HepG2 (cell line): ENCODE results near the gene CAP2. TPM values are rescaled to one million over a fixed set of nuclear protein-coding genes. Genes with fewer than 3 reads are reported as not detected.

ENCODE experiments used
- ATAC-seq: fragments of 200-7000 bp; cut with Tn5 transposase; 3 replicates; pipeline ENCODE4 v1.9.1; 2020; ENCODE audit warnings: mild to moderate bottlenecking, moderate library complexity
- BruUV-seq: library from RNA; stranded (reverse); fragments of 400-500 nt; replicated peaks from 2 replicates; lab custom pipeline; 2021; lab: Mats Ljungman, UMichigan
- CTCF ChIA-PET: fragments of 300-600 bp; formaldehyde crosslinking; extraction: SDS; loops from one replicate; lab custom pipeline; 2021; ENCODE audit warnings: low total read pairs, inconsistent platforms, low intra/inter-chr PET ratio; lab: Yijun Ruan, JAX
- POLR2A ChIA-PET: fragments of 350-600 bp; sonication (Branson Sonifier 250); formaldehyde crosslinking; loops from one replicate; lab custom pipeline; 2020; ENCODE audit warnings: antibody characterized with exemption, inconsistent platforms; lab: Yijun Ruan, JAX
- DNase-seq: peaks from one replicate; pipeline ENCODE4 v3.0.0-alpha.2; 2015; ENCODE audit warnings: low spot score
- FAIRE-seq: peaks from 3 replicates; lab custom pipeline; 2011; peaks lifted over from hg19 to GRCh38; lab: Jason Lieb, UNC
- H2AFZ ChIP-seq: one replicate; pipeline ENCODE4 v1.6.1; 2011; ENCODE audit warnings: low read length, inconsistent platforms
- H3K27ac ChIP-seq: fragments of 300-600 bp; 3 replicates; pipeline ENCODE4 v1.8.0; 2011; ENCODE audit warnings: mixed run types, mild to moderate bottlenecking, mixed read lengths, low read length, inconsistent platforms; ENCODE audit not compliant: insufficient read depth; ENCODE audit errors: extremely low read length
- H3K27me3 ChIP-seq, 2 experiments: fragments of 200-600 bp in 1 of 2; 2 replicates in 1 of 2; 3 replicates in 1 of 2; pipeline versions ENCODE4 v1.6.0 to v1.8.0; 2011; ENCODE audit warnings: low read length in 2 of 2, mild to moderate bottlenecking in 2 of 2, moderate library complexity in 2 of 2, inconsistent platforms in 1 of 2; ENCODE audit not compliant: insufficient read depth in 2 of 2, control insufficient read depth in 1 of 2
- H3K36me3 ChIP-seq, 2 experiments: fragments of 200-600 bp in 1 of 2; replicated peaks in 1 of 2; 2 replicates in 1 of 2; 3 replicates in 1 of 2; pipeline versions ENCODE4 v1.5.1 to v1.8.0; 2011; ENCODE audit warnings: low read length in 2 of 2, inconsistent platforms in 1 of 2; ENCODE audit not compliant: insufficient read depth in 2 of 2, control insufficient read depth in 1 of 2
- H3K4me1 ChIP-seq: 2 replicates; pipeline ENCODE4 v1.5.1; 2012; ENCODE audit warnings: low read length, inconsistent platforms; ENCODE audit not compliant: insufficient read depth
- H3K4me2 ChIP-seq: 2 replicates; pipeline ENCODE4 v1.6.0; 2011; ENCODE audit warnings: low read depth, low read length, inconsistent platforms
- H3K4me3 ChIP-seq, 3 experiments: fragments of 200-600 bp in 1 of 3; sonication (generic), shearing (Covaris generic) in 1 of 3; replicated peaks in 1 of 3; 2 replicates each; pipeline ENCODE4 v1.5.1; 2011 to 2016; ENCODE audit warnings: low read length in 3 of 3, inconsistent platforms in 2 of 3, low read depth in 2 of 3, mild to moderate bottlenecking in 2 of 3, control low read depth in 1 of 3, mixed read lengths in 1 of 3; ENCODE audit not compliant: insufficient read depth in 1 of 3
- H3K79me2 ChIP-seq: one replicate; pipeline ENCODE4 v1.6.1; 2011; ENCODE audit warnings: low read length, inconsistent platforms; ENCODE audit not compliant: insufficient read depth
- H3K9ac ChIP-seq: 2 replicates; pipeline ENCODE4 v1.6.0; 2011; ENCODE audit warnings: mild to moderate bottlenecking, low read depth, low read length, inconsistent platforms; ENCODE audit not compliant: insufficient read depth
- H3K9me3 ChIP-seq: 2 replicates; pipeline ENCODE4 v1.5.1; 2012; ENCODE audit warnings: mild to moderate bottlenecking, low read length
- H4K20me1 ChIP-seq: 2 replicates; pipeline ENCODE4 v1.6.0; 2011; ENCODE audit warnings: inconsistent platforms, mild to moderate bottlenecking, low read length, moderate library complexity; ENCODE audit not compliant: insufficient read depth
- CHD4 ChIP-seq: fragments of 200-600 bp; sonication (generic); IDR thresholded peaks from 2 replicates; pipeline ENCODE4 v1.7.0; 2017; ENCODE audit warnings: mild to moderate bottlenecking, low read length, borderline replicate concordance
- HIVEP1 ChIP-seq: sonication (generic); formaldehyde crosslinking; IDR thresholded peaks from 2 replicates; pipeline ENCODE4 v1.4.0; 2020; ENCODE audit warnings: mild to moderate bottlenecking, missing genetic modification reagents
- ISL2 ChIP-seq: sonication (generic); formaldehyde crosslinking; IDR thresholded peaks from 2 replicates; pipeline ENCODE4 v1.5.0; 2020; ENCODE audit warnings: missing genetic modification reagents
- KDM5B ChIP-seq: sonication (generic); formaldehyde crosslinking; IDR thresholded peaks from 2 replicates; pipeline ENCODE4 v1.4.0; 2020; ENCODE audit warnings: missing genetic modification reagents, mild to moderate bottlenecking, borderline replicate concordance
- SP140L ChIP-seq: sonication (generic); formaldehyde crosslinking; IDR thresholded peaks from 2 replicates; pipeline ENCODE4 v1.4.0; 2020; ENCODE audit warnings: missing genetic modification reagents, borderline replicate concordance
- TEF ChIP-seq: sonication (generic); formaldehyde crosslinking; IDR thresholded peaks from 2 replicates; pipeline ENCODE4 v1.5.0; 2020; ENCODE audit warnings: missing genetic modification reagents
- TGIF2 ChIP-seq: IDR thresholded peaks from 2 replicates; pipeline ENCODE4 v1.6.1; 2016; ENCODE audit warnings: control low read depth, missing compliant biosample characterization
- TOPORS ChIP-seq: sonication (generic); formaldehyde crosslinking; IDR thresholded peaks from 2 replicates; pipeline ENCODE4 v1.8.0; 2023; ENCODE audit warnings: mild to moderate bottlenecking, missing genetic modification reagents
- TRIM22 ChIP-seq: fragments of 450-650 bp; IDR thresholded peaks from 2 replicates; pipeline ENCODE4 v1.6.1; 2017
- ZNF10 ChIP-seq: sonication (generic); formaldehyde crosslinking; IDR thresholded peaks from 2 replicates; pipeline ENCODE4 v1.4.0; 2020; ENCODE audit warnings: mild to moderate bottlenecking, low read depth, missing genetic modification reagents, borderline replicate concordance
- ZNF274 ChIP-seq: sonication (generic); formaldehyde crosslinking; IDR thresholded peaks from 2 replicates; pipeline ENCODE4 v1.5.1; 2020; ENCODE audit warnings: mild to moderate bottlenecking, missing genetic modification reagents
- ZNF569 ChIP-seq: sonication (generic); formaldehyde crosslinking; IDR thresholded peaks from 2 replicates; pipeline ENCODE4 v1.5.0; 2020; ENCODE audit warnings: mild to moderate bottlenecking, missing genetic modification reagents, moderate library complexity, borderline replicate concordance
- ZNF724P ChIP-seq: sonication (generic); formaldehyde crosslinking; IDR thresholded peaks from 2 replicates; pipeline ENCODE4 v1.8.0; 2022; ENCODE audit warnings: missing genetic modification reagents, borderline replicate concordance
- WGBS: methylation state at CpG from one replicate; pipeline ENCODE4 v1.1.6; 2017; ENCODE audit warnings: low lambda C conversion rate; 5-methylcytosine and 5-hydroxymethylcytosine counted together
- in situ Hi-C: cut with HindIII; loops from 2 replicates; pipeline ENCODE4 v1.10.0; 2017; ENCODE audit warnings: low pct_unique_long_range_greater_than_20kb; ENCODE audit not compliant: extremely low pct_ligation_motif_present
- intact Hi-C: fragments of 100-400 bp; cut with micrococcal nuclease; formaldehyde crosslinking; loops from one replicate; pipeline ENCODE4 v1.10.0; 2022; ENCODE audit not compliant: unreplicated experiment
- polyA plus RNA-seq, 8 experiments: library from polyadenylated mRNA; depleted of rRNA in 3 of 8; stranded (reverse) in 7 of 8; unstranded in 1 of 8; fragments of >200 nt; fragmentation: Illumina TruSeq in 4 of 8; extraction: Trizol in 4 of 8; gene quantifications; 2 replicates each; pipeline versions ENCODE4 v1.2.1 to v1.2.3, GENCODE V29; 2011 to 2016; ENCODE audit warnings: low read depth in 4 of 8, missing spikeins in 1 of 8, mixed read lengths in 1 of 8; ENCODE audit not compliant: insufficient read depth in 1 of 8
- total RNA-seq, 5 experiments: library from RNA; depleted of rRNA; stranded (reverse); fragments of >200 nt; fragmentation: Illumina TruSeq; extraction: Trizol; gene quantifications; 2 replicates each; pipeline ENCODE4 v1.2.3, GENCODE V29; 2016; ENCODE audit warnings: low read depth in 1 of 5
- TF ChIP-seq, protein P1 (sequence below): sonication (generic); formaldehyde crosslinking; IDR thresholded peaks from 2 replicates; pipeline ENCODE4 v1.8.1; 2023; ENCODE audit warnings: mild to moderate bottlenecking, missing genetic modification reagents

CAP2 gene
- total and polyA plus RNA-seq, 2 of the 13 experiments (the other 11 are each of a cell fraction or from before 2014, with no cell fraction given) = 7.9 to 53.1 TPM

GRCh38 chr6:17562636-17563035 lies 169.2 kb downstream of the CAP2 start:
- ChIA-PET POLR2A (no interaction called here), CTCF (no interaction called here)
- H3K79me2 ChIP-seq = no peaks in the 10 kb centered on the region
- no peaks in the 10 kb centered on the region for H4K20me1 ChIP-seq
- peaks cover 37% of the 10 kb centered on the region for H3K9me3 ChIP-seq
- no peaks in the 10 kb centered on the region for H3K36me3 ChIP-seq
- BruUV-seq = no TSS peak
- H2AFZ ChIP-seq = no peak overlapping the region
- H3K4me1 ChIP-seq = no peaks in the 10 kb centered on the region
- no peak overlapping the region for H3K4me3 ChIP-seq
- H3K9ac ChIP-seq = no peak overlapping the region
- no peak overlapping the region for H3K4me2 ChIP-seq
- in situ Hi-C loops = no loop called here
- ATAC-seq (no peak), FAIRE-seq (no peak), DNase-seq (no peak)
- no peak for TF ChIP-seq HIVEP1 (CRISPR knock-in tag)
- no peak for TF ChIP-seq ISL2 (CRISPR knock-in tag)
- TF ChIP-seq SP140L (CRISPR knock-in tag) = no peak
- TF ChIP-seq KDM5B = no peak
- TF ChIP-seq ZNF274 (CRISPR knock-in tag) = no peak
- TF ChIP-seq, protein P1, sequence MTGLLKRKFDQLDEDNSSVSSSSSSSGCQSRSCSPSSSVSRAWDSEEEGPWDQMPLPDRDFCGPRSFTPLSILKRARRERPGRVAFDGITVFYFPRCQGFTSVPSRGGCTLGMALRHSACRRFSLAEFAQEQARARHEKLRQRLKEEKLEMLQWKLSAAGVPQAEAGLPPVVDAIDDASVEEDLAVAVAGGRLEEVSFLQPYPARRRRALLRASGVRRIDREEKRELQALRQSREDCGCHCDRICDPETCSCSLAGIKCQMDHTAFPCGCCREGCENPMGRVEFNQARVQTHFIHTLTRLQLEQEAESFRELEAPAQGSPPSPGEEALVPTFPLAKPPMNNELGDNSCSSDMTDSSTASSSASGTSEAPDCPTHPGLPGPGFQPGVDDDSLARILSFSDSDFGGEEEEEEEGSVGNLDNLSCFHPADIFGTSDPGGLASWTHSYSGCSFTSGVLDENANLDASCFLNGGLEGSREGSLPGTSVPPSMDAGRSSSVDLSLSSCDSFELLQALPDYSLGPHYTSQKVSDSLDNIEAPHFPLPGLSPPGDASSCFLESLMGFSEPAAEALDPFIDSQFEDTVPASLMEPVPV (CRISPR knock-in tag) = no peak
- no peak for TF ChIP-seq TGIF2 (CRISPR knock-in tag)
- no peaks in the 10 kb centered on the region for H3K27me3 ChIP-seq
- H3K27ac ChIP-seq = no peak overlapping the region
- intact Hi-C loops = no loop called here
- WGBS = 11% methylated on average over 3 of the region's 3 CpGs

- Histone ChIP-seq H3K27me3 (0 out of 5 replicates have a peak, but pooled peaks cover 0 to 6% of the 10 kb centered on the region in 2 experiments), H3K36me3 (no peaks in the 10 kb centered on the region), H3K79me2 (no peaks in the 10 kb centered on the region), H3K9me3 (peaks cover 37% of the 10 kb centered on the region), H2AFZ (no peak overlapping the region), H3K4me2 (no peak overlapping the region), H3K27ac (no peak overlapping the region), H4K20me1 (no peaks in the 10 kb centered on the region), H3K9ac (no peak overlapping the region), H3K4me1 (peaks cover 6% of the 10 kb centered on the region), H3K4me3 (no peak overlapping the region)
- DNase-seq (no peak), FAIRE-seq (no peak), ATAC-seq (no peak)
- CTCF ChIA-PET = no interaction called here
- POLR2A ChIA-PET = no interaction called here
- in situ Hi-C loops (no loop called here), intact Hi-C loops (no loop called here)
- BruUV-seq = no TSS peak
- 61% methylated on average over 3 of the region's 3 CpGs for WGBS
- TF ChIP-seq ZNF724P (CRISPR knock-in tag) (peak; percentile 100), ZNF569 (CRISPR knock-in tag) (no peak), TEF (CRISPR knock-in tag) (no peak), ZNF10 (CRISPR knock-in tag) (no peak), CHD4 (no peak), TRIM22 (no peak), TOPORS (CRISPR knock-in tag) (0 out of 2 replicates have a peak, but pooled peaks have one; percentile 34)
Observed at GRCh38 chr6:17565399-17565798, 172.0 kb downstream of the CAP2 start.
